22Rv1 (cell line): ENCODE data around the gene ATP2A3.

ENCODE experiments used
- ZFX ChIP-seq: fragments of 450-650 bp; IDR thresholded peaks from 2 replicates; pipeline ENCODE4 v1.6.1; 2017; ENCODE audit warnings: antibody characterized with exemption, borderline replicate concordance
- TF ChIP-seq, protein P1 (sequence below): fragments of 450-650 bp; IDR thresholded peaks from 2 replicates; pipeline ENCODE4 v1.5.1; 2017; ENCODE audit warnings: mild to moderate bottlenecking

DNA sequence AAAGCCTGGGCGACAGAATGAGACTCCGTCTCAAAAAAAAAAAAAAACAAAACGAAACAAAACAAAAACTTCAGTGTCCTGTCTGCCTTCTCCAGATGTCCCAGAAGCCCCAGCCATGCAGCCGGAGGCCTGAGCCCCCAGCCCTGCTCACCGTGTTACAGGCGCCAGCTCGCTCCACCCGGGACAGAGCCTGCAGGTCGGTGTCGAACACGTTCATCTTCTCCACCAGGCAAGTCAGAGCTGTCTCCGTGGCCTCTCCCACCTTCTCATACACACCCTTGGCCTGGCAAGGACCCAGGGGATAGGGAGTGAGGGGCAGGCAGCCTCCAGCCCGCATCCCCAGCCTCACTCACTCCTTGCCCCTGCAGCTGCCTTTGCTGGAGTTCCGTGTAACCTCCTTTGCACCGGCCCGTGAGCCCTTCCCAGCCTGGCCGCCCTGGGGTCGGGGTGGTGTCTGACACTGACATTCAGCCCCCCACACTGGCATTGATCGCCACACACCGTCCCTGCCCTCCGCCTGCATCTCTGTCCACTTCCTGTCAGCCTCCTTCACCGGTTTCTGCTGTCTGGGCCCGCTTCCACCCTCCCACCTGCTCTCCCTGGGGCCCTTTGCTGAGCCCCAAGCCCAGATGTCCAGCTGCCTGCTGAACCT is 20.9 kb downstream of the ATP2A3 start:
- TF ChIP-seq, protein P1, sequence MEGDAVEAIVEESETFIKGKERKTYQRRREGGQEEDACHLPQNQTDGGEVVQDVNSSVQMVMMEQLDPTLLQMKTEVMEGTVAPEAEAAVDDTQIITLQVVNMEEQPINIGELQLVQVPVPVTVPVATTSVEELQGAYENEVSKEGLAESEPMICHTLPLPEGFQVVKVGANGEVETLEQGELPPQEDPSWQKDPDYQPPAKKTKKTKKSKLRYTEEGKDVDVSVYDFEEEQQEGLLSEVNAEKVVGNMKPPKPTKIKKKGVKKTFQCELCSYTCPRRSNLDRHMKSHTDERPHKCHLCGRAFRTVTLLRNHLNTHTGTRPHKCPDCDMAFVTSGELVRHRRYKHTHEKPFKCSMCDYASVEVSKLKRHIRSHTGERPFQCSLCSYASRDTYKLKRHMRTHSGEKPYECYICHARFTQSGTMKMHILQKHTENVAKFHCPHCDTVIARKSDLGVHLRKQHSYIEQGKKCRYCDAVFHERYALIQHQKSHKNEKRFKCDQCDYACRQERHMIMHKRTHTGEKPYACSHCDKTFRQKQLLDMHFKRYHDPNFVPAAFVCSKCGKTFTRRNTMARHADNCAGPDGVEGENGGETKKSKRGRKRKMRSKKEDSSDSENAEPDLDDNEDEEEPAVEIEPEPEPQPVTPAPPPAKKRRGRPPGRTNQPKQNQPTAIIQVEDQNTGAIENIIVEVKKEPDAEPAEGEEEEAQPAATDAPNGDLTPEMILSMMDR: no peak
- no peak for TF ChIP-seq ZFX
